HepG2 (cell line): Measurements from ENCODE around the gene KLB. TPM values are rescaled to one million over a fixed set of nuclear protein-coding genes. Genes with fewer than 3 reads are reported as not detected.

Experiments used
- ATAC-seq: fragments of 200-7000 bp; cut with Tn5 transposase; 3 replicates; pipeline ENCODE4 v1.9.1; 2020; ENCODE audit warnings: mild to moderate bottlenecking, moderate library complexity
- BruUV-seq: library from RNA; stranded (reverse); fragments of 400-500 nt; replicated peaks from 2 replicates; lab custom pipeline; 2021; lab: Mats Ljungman, UMichigan
- CTCF ChIA-PET: fragments of 300-600 bp; formaldehyde crosslinking; extraction: SDS; loops from one replicate; lab custom pipeline; 2021; ENCODE audit warnings: low total read pairs, inconsistent platforms, low intra/inter-chr PET ratio; lab: Yijun Ruan, JAX
- POLR2A ChIA-PET: fragments of 350-600 bp; sonication (Branson Sonifier 250); formaldehyde crosslinking; loops from one replicate; lab custom pipeline; 2020; ENCODE audit warnings: antibody characterized with exemption, inconsistent platforms; lab: Yijun Ruan, JAX
- DNase-seq: peaks from one replicate; pipeline ENCODE4 v3.0.0-alpha.2; 2015; ENCODE audit warnings: low spot score
- FAIRE-seq: peaks from 3 replicates; lab custom pipeline; 2011; peaks lifted over from hg19 to GRCh38; lab: Jason Lieb, UNC
- H2AFZ ChIP-seq: one replicate; pipeline ENCODE4 v1.6.1; 2011; ENCODE audit warnings: low read length, inconsistent platforms
- H3K27ac ChIP-seq: fragments of 300-600 bp; 3 replicates; pipeline ENCODE4 v1.8.0; 2011; ENCODE audit warnings: mixed run types, mild to moderate bottlenecking, mixed read lengths, low read length, inconsistent platforms; ENCODE audit not compliant: insufficient read depth; ENCODE audit errors: extremely low read length
- H3K27me3 ChIP-seq, 2 experiments: fragments of 200-600 bp in 1 of 2; 2 replicates in 1 of 2; 3 replicates in 1 of 2; pipeline versions ENCODE4 v1.6.0 to v1.8.0; 2011; ENCODE audit warnings: low read length in 2 of 2, mild to moderate bottlenecking in 2 of 2, moderate library complexity in 2 of 2, inconsistent platforms in 1 of 2; ENCODE audit not compliant: insufficient read depth in 2 of 2, control insufficient read depth in 1 of 2
- H3K36me3 ChIP-seq, 2 experiments: fragments of 200-600 bp in 1 of 2; replicated peaks in 1 of 2; 2 replicates in 1 of 2; 3 replicates in 1 of 2; pipeline versions ENCODE4 v1.5.1 to v1.8.0; 2011; ENCODE audit warnings: low read length in 2 of 2, inconsistent platforms in 1 of 2; ENCODE audit not compliant: insufficient read depth in 2 of 2, control insufficient read depth in 1 of 2
- H3K4me1 ChIP-seq: 2 replicates; pipeline ENCODE4 v1.5.1; 2012; ENCODE audit warnings: low read length, inconsistent platforms; ENCODE audit not compliant: insufficient read depth
- H3K4me2 ChIP-seq: 2 replicates; pipeline ENCODE4 v1.6.0; 2011; ENCODE audit warnings: low read depth, low read length, inconsistent platforms
- H3K4me3 ChIP-seq, 3 experiments: fragments of 200-600 bp in 1 of 3; sonication (generic), shearing (Covaris generic) in 1 of 3; replicated peaks in 1 of 3; 2 replicates each; pipeline ENCODE4 v1.5.1; 2011 to 2016; ENCODE audit warnings: low read length in 3 of 3, inconsistent platforms in 2 of 3, low read depth in 2 of 3, mild to moderate bottlenecking in 2 of 3, control low read depth in 1 of 3, mixed read lengths in 1 of 3; ENCODE audit not compliant: insufficient read depth in 1 of 3
- H3K79me2 ChIP-seq: one replicate; pipeline ENCODE4 v1.6.1; 2011; ENCODE audit warnings: low read length, inconsistent platforms; ENCODE audit not compliant: insufficient read depth
- H3K9ac ChIP-seq: 2 replicates; pipeline ENCODE4 v1.6.0; 2011; ENCODE audit warnings: mild to moderate bottlenecking, low read depth, low read length, inconsistent platforms; ENCODE audit not compliant: insufficient read depth
- H3K9me3 ChIP-seq: 2 replicates; pipeline ENCODE4 v1.5.1; 2012; ENCODE audit warnings: mild to moderate bottlenecking, low read length
- H4K20me1 ChIP-seq: 2 replicates; pipeline ENCODE4 v1.6.0; 2011; ENCODE audit warnings: inconsistent platforms, mild to moderate bottlenecking, low read length, moderate library complexity; ENCODE audit not compliant: insufficient read depth
- BRD4 ChIP-seq: sonication (generic); formaldehyde crosslinking; IDR thresholded peaks from 2 replicates; pipeline ENCODE4 v1.4.0; 2020; ENCODE audit warnings: missing genetic modification reagents
- DNMT3B ChIP-seq: conservative IDR thresholded peaks from 2 replicates; pipeline ENCODE4 v1.6.1; 2016; ENCODE audit warnings: missing biosample characterization, control low read depth
- DR1 ChIP-seq: sonication (generic); formaldehyde crosslinking; IDR thresholded peaks from 2 replicates; pipeline ENCODE4 v1.8.0; 2021; ENCODE audit warnings: mild to moderate bottlenecking, missing genetic modification reagents, inconsistent platforms
- EHMT2 ChIP-seq: fragments of 200-600 bp; sonication (generic); IDR thresholded peaks from 2 replicates; pipeline ENCODE4 v1.7.0; 2017; ENCODE audit warnings: antibody characterized with exemption, low read depth, low read length, borderline replicate concordance
- GMEB1 ChIP-seq: sonication (generic); formaldehyde crosslinking; IDR thresholded peaks from 2 replicates; pipeline ENCODE4 v1.5.1; 2020; ENCODE audit warnings: missing genetic modification reagents, mild to moderate bottlenecking, borderline replicate concordance
- MEIS2 ChIP-seq: sonication (generic); formaldehyde crosslinking; IDR thresholded peaks from 2 replicates; pipeline ENCODE4 v1.9.0; 2021; ENCODE audit warnings: mild to moderate bottlenecking, missing genetic modification reagents
- NFE2L2 ChIP-seq: fragments of 150-350 bp; IDR thresholded peaks from 2 replicates; pipeline ENCODE4 v1.6.1; 2014; ENCODE audit warnings: low read length
- RARG ChIP-seq: sonication (generic); formaldehyde crosslinking; IDR thresholded peaks from 2 replicates; pipeline ENCODE4 v1.4.0; 2020; ENCODE audit warnings: low read depth, mild to moderate bottlenecking, missing genetic modification reagents
- SKIL ChIP-seq: sonication (generic); formaldehyde crosslinking; IDR thresholded peaks from 2 replicates; pipeline ENCODE4 v1.8.0; 2022; ENCODE audit warnings: missing genetic modification reagents, mild to moderate bottlenecking, moderate library complexity, borderline replicate concordance
- SUZ12 ChIP-seq: fragments of 150-350 bp; IDR thresholded peaks from 2 replicates; pipeline ENCODE4 v1.6.1; 2014; ENCODE audit warnings: low read depth, low read length
- TCF7L2 ChIP-seq: IDR thresholded peaks from 2 replicates; pipeline ENCODE4 v1.6.1; 2011; ENCODE audit warnings: mild to moderate bottlenecking, low read depth, low read length, moderate library complexity
- ZBTB8A ChIP-seq: sonication (generic); formaldehyde crosslinking; IDR thresholded peaks from 2 replicates; pipeline ENCODE4 v1.4.0; 2020; ENCODE audit warnings: mild to moderate bottlenecking, low read depth, missing genetic modification reagents, borderline replicate concordance
- ZFP36L1 ChIP-seq: sonication (generic); formaldehyde crosslinking; IDR thresholded peaks from 2 replicates; pipeline ENCODE4 v1.8.0; 2022; ENCODE audit warnings: mild to moderate bottlenecking, missing genetic modification reagents, moderate library complexity
- ZNF292 ChIP-seq: sonication (generic); formaldehyde crosslinking; IDR thresholded peaks from 2 replicates; pipeline ENCODE4 v1.8.1; 2022; ENCODE audit warnings: mild to moderate bottlenecking, low read depth, missing genetic modification reagents, borderline replicate concordance
- ZNF547 ChIP-seq: sonication (generic); formaldehyde crosslinking; IDR thresholded peaks from 2 replicates; pipeline ENCODE4 v1.5.1; 2020; ENCODE audit warnings: mild to moderate bottlenecking, missing genetic modification reagents
- ZNF788 ChIP-seq: sonication (generic); formaldehyde crosslinking; IDR thresholded peaks from 2 replicates; pipeline ENCODE4 v1.5.0; 2020; ENCODE audit warnings: mild to moderate bottlenecking, missing genetic modification reagents, borderline replicate concordance
- WGBS: methylation state at CpG from one replicate; pipeline ENCODE4 v1.1.6; 2017; ENCODE audit warnings: low lambda C conversion rate; 5-methylcytosine and 5-hydroxymethylcytosine counted together
- in situ Hi-C: cut with HindIII; loops from 2 replicates; pipeline ENCODE4 v1.10.0; 2017; ENCODE audit warnings: low pct_unique_long_range_greater_than_20kb; ENCODE audit not compliant: extremely low pct_ligation_motif_present
- intact Hi-C: fragments of 100-400 bp; cut with micrococcal nuclease; formaldehyde crosslinking; loops from one replicate; pipeline ENCODE4 v1.10.0; 2022; ENCODE audit not compliant: unreplicated experiment
- polyA plus RNA-seq, 8 experiments: library from polyadenylated mRNA; depleted of rRNA in 3 of 8; stranded (reverse) in 7 of 8; unstranded in 1 of 8; fragments of >200 nt; fragmentation: Illumina TruSeq in 4 of 8; extraction: Trizol in 4 of 8; gene quantifications; 2 replicates each; pipeline versions ENCODE4 v1.2.1 to v1.2.3, GENCODE V29; 2011 to 2016; ENCODE audit warnings: low read depth in 4 of 8, missing spikeins in 1 of 8, mixed read lengths in 1 of 8; ENCODE audit not compliant: insufficient read depth in 1 of 8
- total RNA-seq, 5 experiments: library from RNA; depleted of rRNA; stranded (reverse); fragments of >200 nt; fragmentation: Illumina TruSeq; extraction: Trizol; gene quantifications; 2 replicates each; pipeline ENCODE4 v1.2.3, GENCODE V29; 2016; ENCODE audit warnings: low read depth in 1 of 5

The KLB gene
- total and polyA plus RNA-seq, 2 of the 13 experiments (the other 11 are each of a cell fraction or from before 2014, with no cell fraction given), result 25.3 to 82.0 TPM

GRCh38 chr4:39433878-39434492 lies 27.3 kb downstream of the KLB start:
- in situ Hi-C loops, result no loop called here
- peaks cover 37% of the 10 kb centered on the region for H3K4me1 ChIP-seq
- ATAC-seq, result no peak
- POLR2A ChIA-PET, result no interaction called here
- no peak overlapping the region for H3K4me3 ChIP-seq
- TF ChIP-seq ZNF292, result no peak
- TF ChIP-seq RARG (CRISPR knock-in tag), result no peak
- no peak for TF ChIP-seq EHMT2
- TF ChIP-seq ZFP36L1 (CRISPR knock-in tag), result no peak
- no peak for TF ChIP-seq MEIS2
- TF ChIP-seq DR1 (CRISPR knock-in tag), result no peak
- no peak for TF ChIP-seq ZNF788 (CRISPR knock-in tag)
- TF ChIP-seq TCF7L2, result no peak
- no peak for TF ChIP-seq NFE2L2
- TF ChIP-seq BRD4 (CRISPR knock-in tag), result no peak
- no peak for TF ChIP-seq ZBTB8A (CRISPR knock-in tag)
- no peak for TF ChIP-seq ZNF547 (CRISPR knock-in tag)
- TF ChIP-seq SUZ12, result no peak
- TF ChIP-seq DNMT3B (CRISPR knock-in tag), result no peak
- no peak for TF ChIP-seq SKIL
- no peak for TF ChIP-seq GMEB1
- no peak overlapping the region for H2AFZ ChIP-seq
- DNase-seq, result no peak
- BruUV-seq, result no TSS peak
- no peaks in the 10 kb centered on the region for H4K20me1 ChIP-seq
- peaks cover 37% of the 10 kb centered on the region for H3K79me2 ChIP-seq
- no peaks in the 10 kb centered on the region for H3K27me3 ChIP-seq
- H3K9ac ChIP-seq, result no peak overlapping the region
- no peak overlapping the region for H3K4me2 ChIP-seq
- intact Hi-C loops, result no loop called here
- FAIRE-seq, result no peak
- H3K27ac ChIP-seq, result no peak overlapping the region
- no peaks in the 10 kb centered on the region for H3K9me3 ChIP-seq
- CTCF ChIA-PET, result no interaction called here
- peaks cover 10 to 58% of the 10 kb centered on the region in 2 experiments for H3K36me3 ChIP-seq
- 97% methylated on average over 11 of the region's 11 CpGs for WGBS
